GM12878 (cell line): ENCODE measurements around the gene DPP4. TPM values are rescaled to one million over a fixed set of nuclear protein-coding genes. Genes with fewer than 3 reads are reported as not detected.

ENCODE experiments used
- ATAC-seq: fragments of 200-7000 bp; cut with Tn5 transposase; 3 replicates; pipeline ENCODE4 v1.9.1; 2020; ENCODE audit warnings: mild to moderate bottlenecking, moderate library complexity
- BruUV-seq: library from RNA; stranded (reverse); fragments of 400-500 nt; replicated peaks from 2 replicates; lab custom pipeline; 2021; lab: Mats Ljungman, UMichigan
- CTCF ChIA-PET: fragments of 300-600 bp; sonication (Branson Sonifier 250); formaldehyde crosslinking; extraction: SDS; loops from one replicate; lab custom pipeline; 2021; ENCODE audit warnings: inconsistent platforms; lab: Yijun Ruan, JAX
- POLR2A ChIA-PET: fragments of 350-600 bp; formaldehyde crosslinking; extraction: SDS; loops from one replicate; lab custom pipeline; 2021; ENCODE audit warnings: inconsistent platforms; lab: Charles Lee
- RAD21 ChIA-PET: fragments of 300-600 bp; sonication (Branson Sonifier 250); formaldehyde crosslinking; loops from one replicate; lab custom pipeline; 2023; ENCODE audit warnings: antibody characterized with exemption; ENCODE audit not compliant: unreplicated experiment; lab: Charles Lee
- SMC1A ChIA-PET: fragments of 300-600 bp; sonication (Branson Sonifier 250); formaldehyde crosslinking; loops from one replicate; lab custom pipeline; 2023; ENCODE audit not compliant: unreplicated experiment, uncharacterized antibody; lab: Charles Lee
- DNase-seq: peaks from one replicate; pipeline ENCODE4 v3.0.0-alpha.2; 2011; ENCODE audit warnings: low read depth, low spot score
- FAIRE-seq: peaks from 3 replicates; lab custom pipeline; 2011; peaks lifted over from hg19 to GRCh38; lab: Jason Lieb, UNC
- H2AFZ ChIP-seq: 2 replicates; pipeline ENCODE4 v1.6.0; 2011; ENCODE audit warnings: low read depth, low read length, control low read depth; ENCODE audit not compliant: control insufficient read depth
- H3K27ac ChIP-seq: 2 replicates; pipeline ENCODE4 v1.5.1; 2011; ENCODE audit warnings: control low read depth; ENCODE audit not compliant: control insufficient read depth, insufficient read depth
- H3K27me3 ChIP-seq, 2 experiments: replicated peaks in 1 of 2; 2 replicates each; pipeline versions ENCODE4 v1.6.0 to v1.6.1; 2011; ENCODE audit warnings: low read length in 1 of 2; ENCODE audit not compliant: control insufficient read depth in 2 of 2, insufficient read depth in 2 of 2
- H3K36me3 ChIP-seq, 2 experiments: 2 replicates each; pipeline ENCODE4 v1.5.1; 2011; ENCODE audit warnings: low read length in 1 of 2; ENCODE audit not compliant: control insufficient read depth in 2 of 2, insufficient read depth in 2 of 2
- H3K4me1 ChIP-seq: 2 replicates; pipeline ENCODE4 v1.6.1; 2011; ENCODE audit warnings: mild to moderate bottlenecking, low read length, moderate library complexity, mixed read lengths; ENCODE audit not compliant: control insufficient read depth, insufficient read depth
- H3K4me2 ChIP-seq: 2 replicates; pipeline ENCODE4 v1.6.0; 2011; ENCODE audit warnings: control low read depth; ENCODE audit not compliant: control insufficient read depth, insufficient read depth
- H3K4me3 ChIP-seq: fragments of 200-600 bp; sonication (generic); 2 replicates; pipeline ENCODE4 v1.5.1; 2016
- H3K79me2 ChIP-seq: 2 replicates; pipeline ENCODE4 v1.6.0; 2011; ENCODE audit warnings: low read length; ENCODE audit not compliant: control insufficient read depth, insufficient read depth
- H3K9ac ChIP-seq: 2 replicates; pipeline ENCODE4 v1.8.0; 2011; ENCODE audit warnings: low read length, control low read depth, mixed read lengths; ENCODE audit not compliant: control insufficient read depth, insufficient read depth
- H3K9me3 ChIP-seq: replicated peaks from 3 replicates; pipeline ENCODE4 v1.5.1; 2011; ENCODE audit warnings: mild to moderate bottlenecking, low read length; ENCODE audit not compliant: control insufficient read depth, insufficient read depth
- H4K20me1 ChIP-seq: 2 replicates; pipeline ENCODE4 v1.6.0; 2011; ENCODE audit not compliant: control insufficient read depth, insufficient read depth
- CBFB ChIP-seq: IDR thresholded peaks from 2 replicates; pipeline ENCODE4 v1.6.1; 2016; ENCODE audit warnings: antibody characterized with exemption, low read depth
- CREM ChIP-seq: IDR thresholded peaks from 2 replicates; pipeline ENCODE4 v1.6.1; 2014; ENCODE audit warnings: antibody characterized with exemption, low read depth
- EP300 ChIP-seq, 2 experiments: fragments of 150-350 bp in 1 of 2; IDR thresholded peaks; 2 replicates each; pipeline ENCODE4 v1.6.1; 2011 to 2012; ENCODE audit warnings: low read depth in 2 of 2, low read length in 2 of 2, borderline replicate concordance in 1 of 2, improper control_type of control experiment in 1 of 2, inconsistent platforms in 1 of 2; ENCODE audit not compliant: control insufficient read depth in 1 of 2
- FOXM1 ChIP-seq: IDR thresholded peaks from 2 replicates; pipeline ENCODE4 v1.6.1; 2012; ENCODE audit warnings: low read depth, mild to moderate bottlenecking, inconsistent platforms, low read length, moderate library complexity
- GATAD2B ChIP-seq: fragments of 450-650 bp; conservative IDR thresholded peaks from 2 replicates; pipeline ENCODE4 v1.6.1; 2017; ENCODE audit warnings: low read depth, mild to moderate bottlenecking, moderate library complexity
- POU2F2 ChIP-seq: IDR thresholded peaks from 3 replicates; pipeline ENCODE4 v1.6.1; 2011; ENCODE audit warnings: low read depth, mild to moderate bottlenecking, low read length, borderline replicate concordance
- STAT1 ChIP-seq: fragments of 450-650 bp; conservative IDR thresholded peaks from 2 replicates; pipeline ENCODE4 v1.6.1; 2014; ENCODE audit warnings: antibody characterized with exemption, mild to moderate bottlenecking
- WGBS: methylation state at CpG from one replicate; pipeline ENCODE4 v1.1.6; 2016; ENCODE audit warnings: low lambda C conversion rate; ENCODE audit not compliant: insufficient replicate concordance, insufficient coverage; ENCODE audit errors: missing lambda C conversion rate; 5-methylcytosine and 5-hydroxymethylcytosine counted together
- in situ Hi-C: fragments of 300-500 bp; cut with MboI; formaldehyde crosslinking; loops from 9 replicates; pipeline ENCODE4 v1.14.3; 2018; ENCODE audit warnings: mixed read lengths
- intact Hi-C: fragments of 100-400 bp; cut with micrococcal nuclease; formaldehyde crosslinking; loops from one replicate; pipeline ENCODE4 v1.14.2; 2022; ENCODE audit not compliant: unreplicated experiment
- polyA plus RNA-seq, 11 experiments: library from polyadenylated mRNA; depleted of rRNA in 4 of 11; unstranded in 6 of 11; stranded (reverse) in 5 of 11; fragments of >200 nt; fragmentation: Nextera tagmentation in 4 of 11; fragmentation: Illumina TruSeq in 1 of 11; extraction: Ambion mirVana in 4 of 11; extraction: Trizol in 1 of 11; gene quantifications; 1 replicate in 1 of 11; 2 replicates in 10 of 11; pipeline versions ENCODE4 v1.2.1 to v1.2.3, GENCODE V29; 2011 to 2016; ENCODE audit warnings: inconsistent platforms in 2 of 11, missing spikeins in 2 of 11, low read depth in 1 of 11
- total RNA-seq, 4 experiments: library from RNA; depleted of rRNA in 3 of 4; stranded (reverse); fragments of >200 nt in 3 of 4; fragmentation: Illumina TruSeq in 1 of 4; extraction: Trizol in 1 of 4; gene quantifications; 2 replicates each; pipeline versions ENCODE4 v1.2.1 to v1.2.3, GENCODE V29; 2013 to 2021

DPP4 gene
- total and polyA plus RNA-seq, 10 of the 15 experiments (the other 5 are each of a cell fraction or from before 2014, with no cell fraction given), result 4.1 to 11.4 (median 9.3) TPM

- POLR2A ChIA-PET, result no interaction called here
- SMC1A ChIA-PET, result interaction anchor here (0.9 to 2.6 kb wide), 8 partner anchors 10 to 408 kb away, joined by 3 to 8 read pairs (median 4); no protein-coding TSS in a partner anchor
- in situ Hi-C loops (no loop called here), intact Hi-C loops (no loop called here)
- Histone ChIP-seq H3K4me1 (peaks cover 7% of the 10 kb centered on the region), H3K36me3 (peaks cover 0 to 1% of the 10 kb centered on the region in 2 experiments; a peak in 2 of 4 replicates), H3K4me3 (no peak overlapping the region), H3K9me3 (no peaks in the 10 kb centered on the region), H3K79me2 (no peaks in the 10 kb centered on the region), H3K9ac (no peak overlapping the region), H3K27me3 (no peaks in the 10 kb centered on the region), H3K27ac (no peak overlapping the region), H2AFZ (0 out of 2 replicates have a peak overlapping the region, but pooled peaks have one; percentile 26), H4K20me1 (no peaks in the 10 kb centered on the region), H3K4me2 (no peak overlapping the region)
- BruUV-seq, result no TSS peak
- RAD21 ChIA-PET, result no interaction called here
- 0% methylated on average over 5 of the region's 5 CpGs for WGBS
- ATAC-seq, result no peak
- CTCF ChIA-PET, result interaction anchor here (1.0 to 2.4 kb wide), 4 partner anchors 12 to 130 kb away, joined by 4 to 15 read pairs (median 5); no protein-coding TSS in a partner anchor
- peak; percentile 41 for FAIRE-seq
- TF ChIP-seq CBFB, result no peak
- TF ChIP-seq GATAD2B, result no peak
- TF ChIP-seq CREM, result no peak
- no peak for TF ChIP-seq FOXM1
- no peak for TF ChIP-seq EP300 (IDR thresholded peaks at IDR 0.05; ENCODE audit: borderline replicate concordance in 1 of 2, control insufficient read depth in 1 of 2, low read depth in 2 of 2, low read length in 2 of 2)
- no peak for DNase-seq
These were observed 79.1 kb downstream of the DPP4 start for GRCh38 chr2:161994761-161995520.

DNA sequence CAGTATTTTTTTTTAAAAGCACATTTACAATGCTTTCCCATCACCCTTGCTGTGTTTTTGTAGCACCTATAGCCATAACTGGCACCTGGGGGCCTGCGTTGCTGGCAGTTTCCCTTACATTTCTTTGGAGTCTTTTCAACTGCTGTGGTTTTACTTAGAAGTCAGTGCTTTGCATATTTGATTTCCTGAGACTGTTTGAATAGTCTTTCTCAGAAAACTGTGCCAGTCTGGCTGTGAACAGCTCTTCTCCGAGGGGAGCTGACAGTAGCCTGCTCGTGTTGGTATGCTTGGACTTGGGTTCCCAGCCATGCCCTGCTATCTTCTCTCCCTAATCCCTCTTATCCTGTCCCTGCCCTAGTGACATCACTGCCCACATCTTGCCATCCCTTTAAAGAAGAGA lies 81.5 kb downstream of the DPP4 start:
- FAIRE-seq (no peak), DNase-seq (peak; percentile 11), ATAC-seq (peak; percentile 65)
- SMC1A ChIA-PET, result interaction anchor here (0.6 to 0.8 kb wide), 3 partner anchors 114 to 132 kb away, joined by 3 to 4 read pairs (median 3); no protein-coding TSS in a partner anchor
- Histone ChIP-seq H3K9me3 (no peaks in the 10 kb centered on the region), H3K36me3 (peaks cover 0 to 1% of the 10 kb centered on the region in 2 experiments; a peak in 2 of 4 replicates), H3K4me3 (no peak overlapping the region), H4K20me1 (no peaks in the 10 kb centered on the region), H3K4me2 (no peak overlapping the region), H3K79me2 (no peaks in the 10 kb centered on the region), H2AFZ (peak overlapping the region; percentile 61; the same call in 1 of the 2 replicates), H3K9ac (no peak overlapping the region), H3K27me3 (no peaks in the 10 kb centered on the region), H3K27ac (no peak overlapping the region), H3K4me1 (peaks cover 7% of the 10 kb centered on the region)
- BruUV-seq, result TSS peak; percentile 51
- POLR2A ChIA-PET, result no interaction called here
- WGBS, result 0% methylated on average over 3 of the region's 3 CpGs
- intact Hi-C loops (no loop called here), in situ Hi-C loops (no loop called here)
- CTCF ChIA-PET, result interaction anchor here (0.7 to 2.5 kb wide), 7 partner anchors 7 to 406 kb away, joined by 3 to 9 read pairs (median 3); no protein-coding TSS in a partner anchor
- TF ChIP-seq STAT1 (no peak), POU2F2 (0 out of 3 replicates have a peak, but pooled peaks have one; percentile 58)
- RAD21 ChIA-PET, result interaction anchor here (2.2 kb wide), 1 partner anchor 133 kb away, joined by 9 read pairs; no protein-coding TSS in a partner anchor
